Left ventricle myocardium superior (tissue), 1 donor: ENCODE data around the gene AMPD1. TPM values are rescaled to one million over a fixed set of nuclear protein-coding genes. Genes with fewer than 3 reads are reported as not detected.

ENCODE experiments used
- ATAC-seq: fragments of 200-7000 bp; cut with Tn5 transposase; one replicate; pipeline ENCODE4 v1.9.1; 2020; ENCODE audit warnings: mild to moderate bottlenecking, moderate library complexity
- DNase-seq: peaks from one replicate; pipeline ENCODE4 v3.0.0-alpha.2; 2020
- intact Hi-C: fragments of 100-400 bp; cut with micrococcal nuclease; formaldehyde crosslinking; loops from one replicate; pipeline ENCODE4 v1.11.0; 2022
- long read RNA-seq: library from polyadenylated mRNA; unstranded; transcript quantifications from one replicate; pipeline ENCODE4 v2.0.0, GENCODE V29; 2021
- total RNA-seq: library from RNA; stranded (reverse); fragmentation: NEBNext Ultra II Directional; extraction: Animal tissue kit (Norgen Biotek cat#: 25700); gene quantifications from one replicate; pipeline ENCODE4 v1.2.1, GENCODE V29; 2021
- donor health status: DM: no; HTN: yes; CAD: no; lungs with severe emphysema.

AMPD1 gene
- 0.10 TPM for total RNA-seq
- long read RNA-seq = 0 reads

- ATAC-seq (no peak), DNase-seq (no peak)
- intact Hi-C loops = no loop called here
Observed at GRCh38 chr1:114695430-114696058, at the start of gene AMPD1. Gene AMPD1 (minus strand): TSS chr1:114695546. CDS start chr1:114695471, 75 bp downstream.

GRCh38 chr1:114741963-114742746, 46.8 kb upstream of the AMPD1 start:
- ATAC-seq = no peak
- intact Hi-C loops = no loop called here
- DNase-seq = no peak

- intact Hi-C loops = no loop called here
- DNase-seq = no peak
- no peak for ATAC-seq
Observed at GRCh38 chr1:114740331-114740730, 45.0 kb upstream of the AMPD1 start.

GRCh38 chr1:114737314-114737849, 42.0 kb upstream of the AMPD1 start:
- intact Hi-C loops = no loop called here
- DNase-seq (no peak), ATAC-seq (no peak)

- ATAC-seq (no peak), DNase-seq (no peak)
- intact Hi-C loops = no loop called here
Observed at GRCh38 chr1:114735479-114735878, 40.1 kb upstream of the AMPD1 start.

- intact Hi-C loops = no loop called here
- DNase-seq (no peak), ATAC-seq (no peak)
Observed at GRCh38 chr1:114729782-114730181, 34.4 kb upstream of the AMPD1 start.

- intact Hi-C loops = no loop called here
Observed at GRCh38 chr1:114728553-114728952, 33.2 kb upstream of the AMPD1 start.

GRCh38 chr1:114725230-114725629, 29.9 kb upstream of the AMPD1 start:
- intact Hi-C loops = no loop called here
- ATAC-seq (no peak), DNase-seq (no peak)

More at GRCh38 chr1:114728553-114728952, 33.2 kb upstream of the AMPD1 start:
- ATAC-seq (no peak), DNase-seq (no peak)

- DNase-seq (no peak), ATAC-seq (peak; percentile 63)
- intact Hi-C loops = no loop called here
Observed at GRCh38 chr1:114723915-114724314, 28.6 kb upstream of the AMPD1 start.

- no peak for ATAC-seq
- DNase-seq = no peak
- intact Hi-C loops = no loop called here
Observed at GRCh38 chr1:114723457-114723856, 28.1 kb upstream of the AMPD1 start.

- DNase-seq = no peak
- intact Hi-C loops = no loop called here
- ATAC-seq = no peak
Observed at GRCh38 chr1:114720492-114720891, 25.1 kb upstream of the AMPD1 start.

GRCh38 chr1:114719424-114719787, 24.1 kb upstream of the AMPD1 start:
- DNase-seq = no peak
- intact Hi-C loops = no loop called here
- ATAC-seq = no peak

GRCh38 chr1:114718661-114719423, 23.5 kb upstream of the AMPD1 start:
- intact Hi-C loops = no loop called here
- DNase-seq (no peak), ATAC-seq (no peak)

GRCh38 chr1:114716304-114717170, 21.2 kb upstream of the AMPD1 start, which contains the start of gene NRAS:
Gene NRAS (minus strand): TSS chr1:114716771. CDS start chr1:114716160, 611 bp downstream.
- ATAC-seq (peak; percentile 100), DNase-seq (peak; percentile 96)
- intact Hi-C loops = no loop called here

GRCh38 chr1:114715952-114716303, 20.6 kb upstream of the AMPD1 start:
- ATAC-seq (peak; percentile 12), DNase-seq (no peak)
- intact Hi-C loops = no loop called here

GRCh38 chr1:114712977-114713376, 17.6 kb upstream of the AMPD1 start:
- intact Hi-C loops = no loop called here
- ATAC-seq (no peak), DNase-seq (no peak)

GRCh38 chr1:114710360-114710759, 15.0 kb upstream of the AMPD1 start:
- ATAC-seq (no peak), DNase-seq (no peak)
- intact Hi-C loops = no loop called here

- ATAC-seq (no peak), DNase-seq (no peak)
- intact Hi-C loops = no loop called here
Observed at GRCh38 chr1:114707604-114708003, 12.3 kb upstream of the AMPD1 start.

- no peak for DNase-seq
- no peak for ATAC-seq
- intact Hi-C loops = no loop called here
Observed at GRCh38 chr1:114703242-114703641, 7.9 kb upstream of the AMPD1 start.
